Keratinocyte (primary cell): ENCODE results near the gene ADGRF5. TPM values are rescaled to one million over a fixed set of nuclear protein-coding genes. Genes with fewer than 3 reads are reported as not detected.

Experiments used
- DNase-seq: peaks from one replicate; pipeline ENCODE4 v3.0.0-alpha.2; 2011; ENCODE audit warnings: low read depth, missing footprints, low spot score
- FAIRE-seq: peaks from 2 replicates; lab custom pipeline; 2011; peaks lifted over from hg19 to GRCh38; lab: Jason Lieb, UNC
- H2AFZ ChIP-seq: 2 replicates; pipeline ENCODE4 v1.6.0; 2012; ENCODE audit warnings: low read length, control low read depth, inconsistent platforms; ENCODE audit not compliant: control insufficient read depth
- H3K27ac ChIP-seq: 2 replicates; pipeline ENCODE4 v1.5.1; 2011; ENCODE audit warnings: low read length; ENCODE audit not compliant: control insufficient read depth, insufficient read depth
- H3K27me3 ChIP-seq: 3 replicates; pipeline ENCODE4 v1.6.0; 2011; ENCODE audit warnings: low read length; ENCODE audit not compliant: control insufficient read depth, insufficient read depth; ENCODE audit errors: extremely low read depth
- H3K36me3 ChIP-seq, 2 experiments: 2 replicates in 1 of 2; 3 replicates in 1 of 2; pipeline ENCODE4 v1.5.1; 2011; ENCODE audit warnings: low read length in 2 of 2, mild to moderate bottlenecking in 1 of 2; ENCODE audit not compliant: control insufficient read depth in 2 of 2, insufficient read depth in 2 of 2; ENCODE audit errors: extremely low read depth in 1 of 2
- H3K4me1 ChIP-seq: 3 replicates; pipeline ENCODE4 v1.5.1; 2011; ENCODE audit warnings: low read length; ENCODE audit not compliant: control insufficient read depth, insufficient read depth; ENCODE audit errors: extremely low read depth
- H3K4me2 ChIP-seq: 3 replicates; pipeline ENCODE4 v1.6.0; 2011; ENCODE audit warnings: low read depth, low read length; ENCODE audit not compliant: control insufficient read depth, insufficient read depth; ENCODE audit errors: extremely low read depth
- H3K4me3 ChIP-seq, 3 experiments: fragments of 200-600 bp in 1 of 3; sonication (generic) in 1 of 3; 2 replicates in 2 of 3; 3 replicates in 1 of 3; pipeline ENCODE4 v1.5.1; 2011 to 2016; ENCODE audit warnings: low read length in 3 of 3, mild to moderate bottlenecking in 3 of 3, control low read depth in 2 of 3, inconsistent platforms in 1 of 3, low read depth in 1 of 3, mixed read lengths in 1 of 3, mixed run types in 1 of 3, moderate library complexity in 1 of 3; ENCODE audit not compliant: control insufficient read depth in 2 of 3, insufficient read depth in 2 of 3; ENCODE audit errors: extremely low read depth in 1 of 3
- H3K79me2 ChIP-seq: 2 replicates; pipeline ENCODE4 v1.6.0; 2012; ENCODE audit warnings: low read length; ENCODE audit not compliant: control insufficient read depth, insufficient read depth
- H3K9ac ChIP-seq: 3 replicates; pipeline ENCODE4 v1.6.0; 2011; ENCODE audit warnings: low read length; ENCODE audit not compliant: control insufficient read depth, insufficient read depth; ENCODE audit errors: extremely low read depth
- H3K9me1 ChIP-seq: 3 replicates; pipeline ENCODE4 v1.6.0; 2011; ENCODE audit warnings: low read length; ENCODE audit not compliant: control insufficient read depth, insufficient read depth; ENCODE audit errors: extremely low read depth
- H3K9me3 ChIP-seq: 2 replicates; pipeline ENCODE4 v1.5.1; 2012; ENCODE audit warnings: low read depth, low read length; ENCODE audit not compliant: control insufficient read depth
- H4K20me1 ChIP-seq: 3 replicates; pipeline ENCODE4 v1.6.0; 2011; ENCODE audit warnings: low read length; ENCODE audit not compliant: control insufficient read depth, insufficient read depth; ENCODE audit errors: extremely low read depth
- EZH2 ChIP-seq: IDR thresholded peaks from one replicate; pipeline ENCODE4 v1.6.1; 2012; ENCODE audit warnings: inconsistent platforms, mild to moderate bottlenecking, low read length, moderate library complexity
- dilution Hi-C: fragments of 300-500 bp; cut with MboI; formaldehyde crosslinking; loops from one replicate; pipeline ENCODE4 v1.7.0; 2020; ENCODE audit warnings: low sequenced_read_pairs; ENCODE audit not compliant: extremely low pct_ligation_motif_present
- polyA plus RNA-seq, 5 experiments: library from polyadenylated mRNA; depleted of rRNA in 3 of 5; stranded (reverse) in 3 of 5; stranded (forward) in 1 of 5; unstranded in 1 of 5; fragments of >200 nt; gene quantifications; 1 replicate in 1 of 5; 2 replicates in 3 of 5; 3 replicates in 1 of 5; pipeline versions ENCODE4 v1.2.1 to v1.2.3, GENCODE V29; 2011 to 2012; ENCODE audit warnings: missing spikeins in 2 of 5, low read depth in 1 of 5, low replicate concordance in 1 of 5
- TF ChIP-seq, protein P1 (sequence below), 3 experiments: IDR thresholded peaks in 1 of 3; conservative IDR thresholded peaks in 1 of 3; optimal IDR thresholded peaks in 1 of 3; 2 replicates in 2 of 3; 3 replicates in 1 of 3; pipeline versions ENCODE3 to v1.5.1; 2011; ENCODE audit warnings: low read length in 3 of 3, mild to moderate bottlenecking in 3 of 3, moderate library complexity in 2 of 3, control low read depth in 1 of 3, inconsistent platforms in 1 of 3; ENCODE audit not compliant: insufficient read depth in 2 of 3; ENCODE audit errors: extremely low read depth in 1 of 3

ADGRF5 gene
- polyA plus RNA-seq, 1 donor (not counting 4 experiments of a cell fraction or from before 2014, with no cell fraction given): not detected

DNA sequence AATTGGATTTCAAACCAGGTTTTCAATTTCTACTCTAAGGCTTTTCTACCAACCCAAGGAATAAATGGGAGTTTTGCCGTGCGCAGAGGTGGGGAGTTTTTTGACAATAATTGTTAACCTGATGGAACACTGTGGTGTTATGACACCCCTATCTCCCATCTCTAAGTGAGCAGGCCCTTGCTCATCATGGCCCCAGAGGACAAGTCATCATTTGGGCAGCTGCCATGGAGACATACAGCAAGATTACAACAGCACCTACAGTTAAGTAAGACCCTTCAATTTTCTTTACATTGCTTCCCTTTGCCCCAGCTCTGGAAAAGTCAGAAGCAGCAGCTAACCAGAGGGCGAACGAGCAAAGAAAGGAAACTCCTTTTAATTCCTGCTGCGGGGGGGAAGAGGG is 54.3 kb downstream of the ADGRF5 start:
- dilution Hi-C loops: no loop called here
- no peaks in the 10 kb centered on the region for H3K27me3 ChIP-seq
- FAIRE-seq (no peak), DNase-seq (no peak)
- no peak overlapping the region for H3K9ac ChIP-seq
- no peaks in the 10 kb centered on the region for H3K79me2 ChIP-seq
- H3K9me1 ChIP-seq: no peaks in the 10 kb centered on the region
- H3K4me3 ChIP-seq: no peak overlapping the region
- no peak overlapping the region for H2AFZ ChIP-seq
- H3K9me3 ChIP-seq: no peaks in the 10 kb centered on the region
- H3K36me3 ChIP-seq: no peaks in the 10 kb centered on the region
- H4K20me1 ChIP-seq: no peaks in the 10 kb centered on the region
- H3K4me2 ChIP-seq: no peak overlapping the region
- H3K27ac ChIP-seq: no peak overlapping the region
- peaks cover 6% of the 10 kb centered on the region for H3K4me1 ChIP-seq
- no peak for TF ChIP-seq EZH2
- TF ChIP-seq, protein P1, sequence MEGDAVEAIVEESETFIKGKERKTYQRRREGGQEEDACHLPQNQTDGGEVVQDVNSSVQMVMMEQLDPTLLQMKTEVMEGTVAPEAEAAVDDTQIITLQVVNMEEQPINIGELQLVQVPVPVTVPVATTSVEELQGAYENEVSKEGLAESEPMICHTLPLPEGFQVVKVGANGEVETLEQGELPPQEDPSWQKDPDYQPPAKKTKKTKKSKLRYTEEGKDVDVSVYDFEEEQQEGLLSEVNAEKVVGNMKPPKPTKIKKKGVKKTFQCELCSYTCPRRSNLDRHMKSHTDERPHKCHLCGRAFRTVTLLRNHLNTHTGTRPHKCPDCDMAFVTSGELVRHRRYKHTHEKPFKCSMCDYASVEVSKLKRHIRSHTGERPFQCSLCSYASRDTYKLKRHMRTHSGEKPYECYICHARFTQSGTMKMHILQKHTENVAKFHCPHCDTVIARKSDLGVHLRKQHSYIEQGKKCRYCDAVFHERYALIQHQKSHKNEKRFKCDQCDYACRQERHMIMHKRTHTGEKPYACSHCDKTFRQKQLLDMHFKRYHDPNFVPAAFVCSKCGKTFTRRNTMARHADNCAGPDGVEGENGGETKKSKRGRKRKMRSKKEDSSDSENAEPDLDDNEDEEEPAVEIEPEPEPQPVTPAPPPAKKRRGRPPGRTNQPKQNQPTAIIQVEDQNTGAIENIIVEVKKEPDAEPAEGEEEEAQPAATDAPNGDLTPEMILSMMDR (optimal IDR thresholded peaks at IDR 0.05 in 1 of 3, IDR thresholded peaks at IDR 0.05 in 1 of 3, conservative IDR thresholded peaks at IDR 0.05 in 1 of 3; ENCODE audit: extremely low read depth in 1 of 3, insufficient read depth in 2 of 3, low read length in 3 of 3): no peak

DNA sequence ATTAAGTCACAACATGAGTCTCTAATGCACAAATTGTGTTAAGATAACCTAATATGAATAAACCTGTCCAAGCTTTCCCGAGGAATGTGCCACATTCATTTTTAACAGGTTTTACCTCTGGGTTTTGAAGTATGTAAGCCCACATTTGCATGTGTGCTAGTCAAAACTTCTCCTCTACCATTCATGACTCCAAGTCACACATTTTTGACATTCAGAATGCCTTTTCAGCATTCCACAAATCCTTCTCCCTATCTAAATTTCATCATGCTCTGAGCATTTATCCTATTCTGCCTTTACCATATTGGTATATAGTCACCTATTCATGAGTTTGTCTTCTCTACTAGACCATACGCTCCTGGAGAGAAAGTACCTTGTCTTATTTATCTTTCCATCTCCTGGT is 56.5 kb downstream of the ADGRF5 start:
- TF ChIP-seq, protein P1 (optimal IDR thresholded peaks at IDR 0.05 in 1 of 3, IDR thresholded peaks at IDR 0.05 in 1 of 3, conservative IDR thresholded peaks at IDR 0.05 in 1 of 3; ENCODE audit: extremely low read depth in 1 of 3, insufficient read depth in 2 of 3, low read length in 3 of 3): no peak
- no peak for TF ChIP-seq EZH2
- H3K9me3 ChIP-seq: no peaks in the 10 kb centered on the region
- H3K36me3 ChIP-seq: no peaks in the 10 kb centered on the region
- H3K27me3 ChIP-seq: no peaks in the 10 kb centered on the region
- no peak overlapping the region for H2AFZ ChIP-seq
- dilution Hi-C loops: no loop called here
- no peak overlapping the region for H3K4me2 ChIP-seq
- no peaks in the 10 kb centered on the region for H4K20me1 ChIP-seq
- H3K27ac ChIP-seq: no peak overlapping the region
- H3K9me1 ChIP-seq: no peaks in the 10 kb centered on the region
- no peak overlapping the region for H3K4me3 ChIP-seq
- FAIRE-seq (no peak), DNase-seq (no peak)
- no peaks in the 10 kb centered on the region for H3K4me1 ChIP-seq
- H3K9ac ChIP-seq: no peak overlapping the region
- no peaks in the 10 kb centered on the region for H3K79me2 ChIP-seq
